Stimulated activated CD8-positive, alpha-beta memory T cell treated with anti-CD3 and anti-CD28 coated beads, Interleukin-7, amount 100 ng/mL, for 48 hours (primary cell): Measurements from ENCODE around the gene ARHGEF2.

ENCODE experiments used
- DNase-seq, 2 donors: peaks; one replicate each; pipeline ENCODE4 v3.0.0-alpha.2; 2020; ENCODE audit warnings: low read depth in 1 of 2; ENCODE audit errors: extremely low read depth in 1 of 2

ARHGEF2 gene

DNA sequence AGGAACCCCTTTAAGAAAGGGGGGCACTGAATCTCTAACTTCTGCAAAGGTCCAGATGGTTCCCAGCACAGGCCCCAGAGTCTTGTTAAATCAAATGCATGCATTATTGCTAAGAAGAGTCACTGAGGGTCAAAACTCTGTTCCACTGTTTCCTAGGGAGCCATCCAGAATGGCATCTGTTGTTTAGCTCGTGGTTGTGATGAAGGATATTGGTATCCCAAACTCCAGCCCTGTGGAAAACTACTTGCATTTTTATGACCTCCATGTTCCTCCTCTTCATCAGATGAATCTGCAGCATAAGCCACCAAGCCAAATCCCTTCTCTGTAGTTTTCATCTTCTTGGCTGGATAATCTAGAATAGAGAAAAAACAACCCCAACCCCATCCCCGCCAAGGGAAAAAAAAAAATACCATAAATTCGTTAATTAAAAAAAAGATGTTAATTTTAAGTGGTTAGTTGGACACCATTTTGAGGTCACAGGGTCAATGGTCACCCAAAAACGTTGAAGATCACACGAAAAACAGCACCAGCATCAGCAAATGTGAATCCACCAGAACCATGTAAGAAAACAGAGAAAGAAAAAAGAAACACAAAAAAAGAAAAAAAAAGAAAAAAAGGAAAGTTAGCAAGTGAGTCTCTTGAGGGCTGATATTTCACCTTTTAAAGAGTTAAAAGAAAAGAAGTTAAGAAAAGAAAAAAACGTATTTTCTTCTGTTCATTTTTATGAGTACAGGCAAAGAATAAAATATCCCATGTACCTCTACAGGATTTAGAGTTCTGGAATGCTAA lies 64.2 kb downstream of the ARHGEF2 start:
- no peak for DNase-seq

- DNase-seq = no peak
Observed at GRCh38 chr1:155912056-155912536, 66.3 kb downstream of the ARHGEF2 start.

DNA sequence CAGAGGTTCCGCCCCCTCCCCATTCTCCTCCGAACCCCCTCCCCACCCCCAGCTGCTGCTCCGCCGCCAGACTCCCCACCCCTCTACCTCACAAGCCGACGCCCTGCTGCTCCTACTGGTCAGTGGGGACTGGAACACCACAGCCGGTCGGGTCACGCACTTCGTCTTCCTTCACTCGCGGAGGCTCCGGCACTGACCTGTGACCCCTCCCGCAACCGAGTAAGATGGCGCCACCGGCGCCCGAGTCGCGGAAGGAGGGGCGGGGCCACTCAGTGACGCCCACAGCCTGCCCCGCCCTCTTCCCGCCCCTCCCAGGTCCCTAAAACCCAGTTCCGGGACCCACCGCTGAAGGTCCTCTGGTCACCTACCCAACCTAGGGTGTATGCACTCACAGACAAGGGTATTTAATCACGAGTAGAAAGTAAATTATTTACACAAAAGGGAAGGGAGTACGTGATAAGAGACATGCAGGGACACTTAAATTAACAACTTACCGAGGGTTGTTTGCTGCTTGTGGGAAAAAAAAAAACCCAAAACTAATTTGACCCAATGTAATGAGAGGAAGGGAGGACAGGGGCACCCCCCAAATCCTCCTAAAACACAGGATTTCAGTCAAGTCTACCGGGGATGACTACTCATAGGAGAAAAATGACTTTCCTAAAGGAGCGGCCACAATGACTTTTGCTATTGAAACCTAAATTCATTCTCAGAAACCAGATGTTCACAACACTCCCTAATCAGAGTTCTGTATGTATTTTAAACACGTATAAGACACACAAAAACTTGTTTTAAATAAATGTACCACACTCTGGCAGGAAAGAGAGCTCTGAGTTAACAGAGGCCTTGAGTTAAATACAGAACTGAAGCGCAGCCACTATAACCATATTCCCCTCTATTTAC lies 66.9 kb downstream of the ARHGEF2 start, which contains the start of gene RIT1:
TSS of gene RIT1 (minus strand) at position 194 of the 900 bp plus-strand sequence. CDS start 588 bp downstream, outside the sequence.
- DNase-seq = peak; percentile 70 to 71

DNA sequence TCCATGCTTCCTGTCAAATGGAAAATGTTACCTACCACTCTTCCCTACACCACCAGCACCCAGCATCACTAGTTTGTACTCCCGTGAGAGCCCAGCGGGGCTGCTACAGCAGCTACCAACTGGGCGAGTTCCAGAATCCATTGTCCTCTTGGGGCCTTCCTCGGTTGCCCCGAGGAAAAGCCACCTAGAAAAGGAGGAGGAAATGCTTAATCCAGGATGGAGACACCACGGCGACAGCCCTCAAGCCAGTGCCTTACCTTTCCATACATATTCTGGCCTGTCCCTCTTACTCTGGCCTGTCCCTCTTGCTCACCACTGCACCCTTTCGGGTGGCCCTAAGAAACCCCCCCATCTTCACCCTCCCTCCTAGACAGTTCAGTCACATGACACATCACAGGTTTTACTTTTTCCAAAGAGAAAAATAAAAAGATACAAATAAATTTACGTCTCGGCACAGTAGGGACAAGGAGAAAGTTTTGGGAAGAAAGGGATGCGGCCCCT lies 67.7 kb downstream of the ARHGEF2 start:
- DNase-seq = no peak

GRCh38 chr1:155909894-155910293 lies 68.5 kb downstream of the ARHGEF2 start:
- no peak for DNase-seq

DNA sequence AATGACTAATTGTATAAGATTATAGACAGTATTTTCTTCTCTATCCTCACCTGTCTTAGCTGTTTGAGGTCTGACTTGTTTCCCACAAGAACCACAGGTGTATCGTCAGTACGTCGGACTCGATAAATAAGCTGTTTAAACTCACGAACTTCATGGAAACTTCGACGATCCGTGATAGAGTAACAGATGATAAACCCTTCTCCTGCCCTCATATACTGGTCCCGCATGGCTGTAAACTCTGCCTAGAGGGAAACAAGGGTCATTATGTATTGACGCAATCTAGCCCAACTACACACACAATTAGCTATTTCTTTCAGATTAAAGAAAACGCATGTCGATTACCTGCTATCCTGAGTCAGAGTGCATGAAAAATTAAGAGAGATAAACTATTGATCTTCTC lies 74.1 kb downstream of the ARHGEF2 start:
- no peak for DNase-seq

DNA sequence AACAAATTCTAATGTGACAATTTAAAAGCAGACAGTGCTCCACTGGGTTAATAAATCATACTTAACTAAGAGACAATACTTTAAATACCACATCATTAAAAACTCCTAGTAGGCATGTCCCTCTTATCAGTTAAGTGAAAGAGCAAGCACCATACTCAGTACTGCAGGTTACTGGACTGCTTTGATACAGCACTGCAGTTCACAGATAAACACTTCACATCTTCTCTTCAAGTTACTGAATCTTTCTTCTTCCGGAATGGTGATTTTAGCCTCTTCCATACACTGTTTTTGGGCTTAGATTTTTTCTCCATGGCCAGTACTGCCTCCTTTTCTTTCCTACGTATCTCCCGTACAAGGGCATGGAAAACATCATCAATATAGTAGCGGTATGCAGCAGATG lies 78.2 kb downstream of the ARHGEF2 start:
- DNase-seq = no peak

DNA sequence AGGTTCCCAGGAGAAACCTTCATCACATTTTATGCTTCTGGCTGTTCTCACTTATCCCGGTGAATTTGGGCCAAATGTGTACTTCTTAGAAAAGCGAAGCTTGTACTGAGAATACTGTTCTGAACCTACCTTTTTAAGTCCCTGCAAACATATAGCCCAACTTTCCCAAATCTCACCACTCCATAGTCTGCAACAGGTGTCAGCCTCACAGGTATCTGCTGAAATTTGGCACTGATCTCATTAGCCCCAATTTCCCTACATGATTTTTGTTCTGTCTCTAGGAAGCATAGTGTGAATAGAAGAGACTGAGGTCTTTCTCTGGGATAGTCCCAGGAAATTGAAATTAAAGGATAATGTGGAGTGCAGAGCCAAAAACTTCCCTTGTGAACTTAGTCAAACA lies 78.7 kb downstream of the ARHGEF2 start:
- no peak for DNase-seq

- DNase-seq = no peak
Observed at GRCh38 chr1:155898888-155899287, 79.5 kb downstream of the ARHGEF2 start.

- no peak for DNase-seq
Observed at GRCh38 chr1:155897746-155898145, 80.6 kb downstream of the ARHGEF2 start.
